ENCODE measurements around the gene CCDC83. TPM values are rescaled to one million over a fixed set of nuclear protein-coding genes. Genes with fewer than 3 reads are reported as not detected.

The CCDC83 gene
- total RNA-seq, 3 donors from 2014 or later (not counting 1 experiment from before 2014, with no cell fraction given): 0.12 TPM; not detected in 2

DNA sequence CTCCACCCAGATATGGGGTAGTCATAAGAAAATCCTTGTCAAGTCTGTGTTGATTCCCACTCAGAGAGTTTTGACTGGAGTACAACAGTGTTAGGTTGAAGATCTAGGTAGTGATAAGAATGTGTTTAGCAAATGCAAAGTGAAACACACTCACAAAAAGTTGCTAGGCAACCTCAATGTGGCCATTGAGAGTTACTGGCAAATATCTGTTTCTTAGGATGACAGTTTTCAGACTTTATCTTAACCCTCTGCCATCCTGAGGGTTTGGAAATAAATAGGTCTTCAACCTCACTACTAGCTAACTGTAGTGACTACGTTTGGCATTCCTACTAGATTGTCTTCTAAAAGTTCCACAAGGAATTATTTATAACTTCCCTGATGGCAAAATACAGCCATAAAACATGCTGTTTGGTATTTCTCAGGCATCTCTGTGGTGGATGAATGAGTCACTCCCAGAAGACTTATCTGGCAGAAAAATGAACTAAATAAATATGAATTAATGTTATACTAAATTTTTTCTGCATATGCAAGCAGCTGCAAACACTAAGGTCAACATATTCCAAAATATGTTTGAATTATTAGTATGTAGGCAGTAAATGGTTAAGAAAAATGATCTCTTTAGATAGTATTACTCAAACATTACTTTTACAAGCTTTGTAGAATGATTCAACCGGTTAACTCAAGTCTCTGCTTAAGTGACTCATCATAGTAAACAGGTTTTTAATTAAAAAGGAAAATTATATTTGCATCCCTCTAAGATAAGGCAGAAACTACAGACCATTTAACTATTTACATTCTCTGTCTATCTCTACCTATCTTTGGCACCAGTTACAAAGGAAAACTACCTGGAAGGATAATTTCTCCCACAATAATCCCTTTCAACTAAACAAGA lies 27.2 kb upstream of the CCDC83 start:
- peaks cover 34 to 36% of the 10 kb centered on the region in 2 donors for H3K4me1 Mint-ChIP-seq
- no peaks in the 10 kb centered on the region for H3K27me3 ChIP-seq (ENCODE audit: control insufficient read depth, insufficient read depth, low read length)
- H3K9me3 Mint-ChIP-seq: no peaks in the 10 kb centered on the region
- WGBS (ENCODE audit: insufficient coverage): 33% methylated on average over 1 of the region's 2 CpGs
- no peak overlapping the region for H3K4me3 Mint-ChIP-seq
- TF ChIP-seq, protein P1, sequence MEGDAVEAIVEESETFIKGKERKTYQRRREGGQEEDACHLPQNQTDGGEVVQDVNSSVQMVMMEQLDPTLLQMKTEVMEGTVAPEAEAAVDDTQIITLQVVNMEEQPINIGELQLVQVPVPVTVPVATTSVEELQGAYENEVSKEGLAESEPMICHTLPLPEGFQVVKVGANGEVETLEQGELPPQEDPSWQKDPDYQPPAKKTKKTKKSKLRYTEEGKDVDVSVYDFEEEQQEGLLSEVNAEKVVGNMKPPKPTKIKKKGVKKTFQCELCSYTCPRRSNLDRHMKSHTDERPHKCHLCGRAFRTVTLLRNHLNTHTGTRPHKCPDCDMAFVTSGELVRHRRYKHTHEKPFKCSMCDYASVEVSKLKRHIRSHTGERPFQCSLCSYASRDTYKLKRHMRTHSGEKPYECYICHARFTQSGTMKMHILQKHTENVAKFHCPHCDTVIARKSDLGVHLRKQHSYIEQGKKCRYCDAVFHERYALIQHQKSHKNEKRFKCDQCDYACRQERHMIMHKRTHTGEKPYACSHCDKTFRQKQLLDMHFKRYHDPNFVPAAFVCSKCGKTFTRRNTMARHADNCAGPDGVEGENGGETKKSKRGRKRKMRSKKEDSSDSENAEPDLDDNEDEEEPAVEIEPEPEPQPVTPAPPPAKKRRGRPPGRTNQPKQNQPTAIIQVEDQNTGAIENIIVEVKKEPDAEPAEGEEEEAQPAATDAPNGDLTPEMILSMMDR (IDR thresholded peaks at IDR 0.05): no peak
- H3K4me3 ChIP-seq (ENCODE audit: low read length): no peak overlapping the region
- no peaks in the 10 kb centered on the region for H3K27me3 Mint-ChIP-seq (ENCODE audit: low read depth in 2 of 2)
- H3K4me1 ChIP-seq (ENCODE audit: control insufficient read depth, insufficient read depth, low read length): peaks cover 31% of the 10 kb centered on the region
- ATAC-seq (peak; percentile 56 to 67 (median 65)), DNase-seq (peak in 1 of 2 donors; percentile 77)
- intact Hi-C loops (cut with micrococcal nuclease): loop anchor here (2.0 kb wide), 1 partner anchor 17 kb away; the partner anchor contains the start of gene SYTL2
- H3K9me3 ChIP-seq (ENCODE audit: control insufficient read depth, insufficient read depth, low read length): no peaks in the 10 kb centered on the region
- no peaks in the 10 kb centered on the region for H3K36me3 Mint-ChIP-seq
- H3K27ac Mint-ChIP-seq: peak overlapping the region; percentile 82 to 91
- no peaks in the 10 kb centered on the region for H3K36me3 ChIP-seq (ENCODE audit: control insufficient read depth, insufficient read depth, low read length)
- peak overlapping the region; percentile 63 for H3K27ac ChIP-seq (ENCODE audit: low read length)

DNA sequence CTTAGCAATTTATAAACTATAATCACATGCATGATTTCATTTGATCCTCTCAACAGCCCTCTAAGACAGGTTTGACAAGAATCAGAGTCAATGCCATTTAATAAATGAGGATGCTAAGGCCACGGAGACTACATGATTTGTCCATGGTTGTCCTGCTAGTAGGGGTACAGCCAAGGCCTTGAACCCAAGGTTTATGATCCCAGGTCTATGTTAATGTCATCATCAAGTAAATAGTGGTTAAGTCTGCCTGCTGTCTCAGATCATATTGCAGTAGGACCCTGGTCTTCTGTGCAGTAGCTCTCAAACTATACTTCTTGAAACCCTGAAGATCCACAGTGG lies 26.6 kb upstream of the CCDC83 start:
- no peaks in the 10 kb centered on the region for H3K27me3 ChIP-seq (ENCODE audit: control insufficient read depth, insufficient read depth, low read length)
- no peaks in the 10 kb centered on the region for H3K9me3 ChIP-seq (ENCODE audit: control insufficient read depth, insufficient read depth, low read length)
- no peaks in the 10 kb centered on the region for H3K27me3 Mint-ChIP-seq (ENCODE audit: low read depth in 2 of 2)
- H3K4me3 ChIP-seq (ENCODE audit: low read length): no peak overlapping the region
- intact Hi-C loops (cut with micrococcal nuclease): no loop called here
- no peaks in the 10 kb centered on the region for H3K36me3 Mint-ChIP-seq
- H3K27ac ChIP-seq (ENCODE audit: low read length): no peak overlapping the region
- TF ChIP-seq, protein P1 (IDR thresholded peaks at IDR 0.05): no peak
- H3K4me1 Mint-ChIP-seq: peaks cover 31 to 34% of the 10 kb centered on the region in 2 donors
- no peaks in the 10 kb centered on the region for H3K9me3 Mint-ChIP-seq
- ATAC-seq (no peak), DNase-seq (no peak)
- H3K27ac Mint-ChIP-seq: no peak overlapping the region
- H3K4me1 ChIP-seq (ENCODE audit: control insufficient read depth, insufficient read depth, low read length): peaks cover 28% of the 10 kb centered on the region
- no peaks in the 10 kb centered on the region for H3K36me3 ChIP-seq (ENCODE audit: control insufficient read depth, insufficient read depth, low read length)
- 100% methylated on average over 1 of the region's 1 CpG for WGBS (ENCODE audit: insufficient coverage)
- no peak overlapping the region for H3K4me3 Mint-ChIP-seq

DNA sequence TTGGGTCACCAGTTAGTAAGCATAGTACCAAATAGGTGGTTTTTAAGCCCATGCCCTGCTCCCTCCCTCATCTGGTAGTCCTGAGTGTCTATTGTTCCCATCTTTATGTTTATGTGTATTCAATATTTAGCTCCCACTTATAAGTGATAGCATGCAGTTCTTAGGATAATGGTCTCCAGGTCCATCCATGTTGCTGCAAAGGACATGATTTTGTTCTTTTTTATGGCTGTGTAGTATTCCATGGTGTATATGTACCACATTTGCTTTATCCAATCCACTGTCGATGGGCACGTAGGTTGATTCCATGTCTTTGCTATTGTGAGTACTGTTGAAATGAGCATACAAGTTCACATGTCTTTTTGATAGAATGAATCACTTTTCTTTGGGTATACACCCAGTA lies 26.0 kb upstream of the CCDC83 start:
- Mint-ChIP-seq H3K27ac (no peak overlapping the region), H3K36me3 (no peaks in the 10 kb centered on the region), H3K27me3 (ENCODE audit: low read depth in 2 of 2) (no peaks in the 10 kb centered on the region), H3K4me1 (peaks cover 25 to 28% of the 10 kb centered on the region in 2 donors), H3K4me3 (no peak overlapping the region), H3K9me3 (no peaks in the 10 kb centered on the region)
- H3K9me3 ChIP-seq (ENCODE audit: control insufficient read depth, insufficient read depth, low read length): no peaks in the 10 kb centered on the region
- H3K27ac ChIP-seq (ENCODE audit: low read length): no peak overlapping the region
- ATAC-seq: no peak
- TF ChIP-seq, protein P1 (IDR thresholded peaks at IDR 0.05): no peak
- WGBS (ENCODE audit: insufficient coverage): 100% methylated on average over 2 of the region's 2 CpGs
- H3K36me3 ChIP-seq (ENCODE audit: control insufficient read depth, insufficient read depth, low read length): no peaks in the 10 kb centered on the region
- no peak overlapping the region for H3K4me3 ChIP-seq (ENCODE audit: low read length)
- H3K4me1 ChIP-seq (ENCODE audit: control insufficient read depth, insufficient read depth, low read length): peaks cover 23% of the 10 kb centered on the region
- no peaks in the 10 kb centered on the region for H3K27me3 ChIP-seq (ENCODE audit: control insufficient read depth, insufficient read depth, low read length)
- DNase-seq: no peak
- intact Hi-C loops (cut with micrococcal nuclease): no loop called here

All from natural killer cell (primary cell).